Stomach (tissue), 9 donors: ENCODE data around the gene RPS27. TPM values are rescaled to one million over a fixed set of nuclear protein-coding genes. Genes with fewer than 3 reads are reported as not detected.
A peak's percentile ranks its signal among the peaks of the same experiment; 100 is the strongest.

ENCODE experiments used
- DNase-seq, 2 donors: peaks; one replicate each; pipeline versions ENCODE4 v3.0.0 to v3.0.0-alpha.2; 2013 to 2019
- H3K27ac ChIP-seq, 5 donors: fragments of 200-600 bp in 4 of 5; sonication (generic) in 4 of 5; one replicate each; pipeline ENCODE4 v1.5.1; 2013 to 2019; ENCODE audit warnings: mild to moderate bottlenecking in 1 of 5, moderate library complexity in 1 of 5
- H3K27me3 ChIP-seq, 3 donors: fragments of 200-600 bp; sonication (generic); one replicate each; pipeline ENCODE4 v1.5.1; 2017 to 2019; ENCODE audit warnings: mixed run types in 1 of 3
- H3K36me3 ChIP-seq, 4 donors: fragments of 200-600 bp; sonication (generic); 1 replicate in 3 of 4; 2 replicates in 1 of 4; pipeline ENCODE4 v1.5.1; 2016 to 2019
- H3K4me1 ChIP-seq, 4 donors: fragments of 200-600 bp; sonication (generic); one replicate each; pipeline ENCODE4 v1.5.1; 2016 to 2019
- H3K4me3 ChIP-seq, 4 donors: fragments of 200-600 bp; sonication (generic) in 3 of 4; one replicate each; pipeline ENCODE4 v1.5.1; 2016 to 2019; ENCODE audit warnings: mild to moderate bottlenecking in 1 of 4
- H3K9me3 ChIP-seq, 4 donors: fragments of 200-600 bp; sonication (generic); one replicate each; pipeline ENCODE4 v1.5.1; 2016 to 2019
- CTCF ChIP-seq, 7 experiments: fragments of 450-650 bp in 4 of 7; fragments of 200-600 bp in 3 of 7; sonication (generic) in 3 of 7; IDR thresholded peaks; one replicate each; pipeline ENCODE4 v1.5.1; 2016 to 2019; ENCODE audit warnings: antibody characterized with exemption in 7 of 7, control low read depth in 2 of 7, mild to moderate bottlenecking in 1 of 7
- EP300 ChIP-seq: sonication (generic); formaldehyde crosslinking; IDR thresholded peaks from one replicate; pipeline ENCODE4 v1.6.1; 2017; ENCODE audit warnings: antibody characterized with exemption
- POLR2A ChIP-seq, 4 donors: fragments of 450-650 bp; IDR thresholded peaks; one replicate each; pipeline ENCODE4 v1.6.1; 2016; ENCODE audit warnings: antibody characterized with exemption in 4 of 4, control low read depth in 2 of 4, mild to moderate bottlenecking in 1 of 4, moderate library complexity in 1 of 4
- POLR2AphosphoS5 ChIP-seq, 3 donors: sonication (generic); formaldehyde crosslinking; IDR thresholded peaks; one replicate each; pipeline ENCODE4 v1.6.1; 2016; ENCODE audit warnings: antibody characterized with exemption in 3 of 3
- WGBS, 5 donors: extraction: QIAGEN DNeasy Blood & Tissue Kit in 3 of 5; methylation state at CpG; one replicate each; pipeline versions ENCODE4 v1.1.5 to v1.1.7; 2013 to 2018; 5-methylcytosine and 5-hydroxymethylcytosine counted together
- intact Hi-C: fragments of 100-400 bp; cut with DNase I; formaldehyde crosslinking; loops from one replicate; pipeline ENCODE4 v1.15.1; 2023; ENCODE audit warnings: low total_unique reads
- polyA plus RNA-seq, 3 donors: library from polyadenylated mRNA; stranded (reverse); fragments of 200-250 nt; gene quantifications; one replicate each; pipeline ENCODE4 v1.2.3, GENCODE V29; 2013
- total RNA-seq, 5 donors: library from RNA; depleted of rRNA; stranded (reverse); fragments of >200 nt; gene quantifications; one replicate each; pipeline versions ENCODE4 v1.1.0 to v1.2.3, GENCODE V29; 2014 to 2016
- donor health status: healthy with polysubstance abuse.
- donor health status: Bipolar disorder and iron deficiency.
- donor health status: healthy.

The RPS27 gene
- total and polyA plus RNA-seq, 8 donors: 43.4 to 21,142 (median 2,759) TPM

GRCh38 chr1:153984123-153984894 lies 6.3 kb upstream of the RPS27 start:
- intact Hi-C loops: no loop called here
- Histone ChIP-seq H3K27ac (peak overlapping the region in 4 of 5 donors; percentile 80 to 93 (median 88)), H3K27me3 (no peaks in the 10 kb centered on the region), H3K4me1 (peaks cover 11 to 33% (median 27%) of the 10 kb centered on the region in 4 donors), H3K9me3 (no peaks in the 10 kb centered on the region), H3K36me3 (peaks cover 8 to 40% (median 31%) of the 10 kb centered on the region in 4 donors), H3K4me3 (peak overlapping the region in 3 of 4 donors; percentile 47 to 71 (median 55))
- DNase-seq: peak in 1 of 2 donors; percentile 53
- TF ChIP-seq CTCF (IDR thresholded peaks at IDR 0.05) (no peak), EP300 (no peak), POLR2A (IDR thresholded peaks at IDR 0.05) (no peak), POLR2AphosphoS5 (IDR thresholded peaks at IDR 0.05) (no peak)
- 65 to 72% (median 68%) methylated on average over 6 of the region's 6 CpGs for WGBS, 5 donors

GRCh38 chr1:153985341-153985912 lies 5.1 kb upstream of the RPS27 start:
- peak in 1 of 2 donors; percentile 65 for DNase-seq
- TF ChIP-seq POLR2A (IDR thresholded peaks at IDR 0.05) (no peak), POLR2AphosphoS5 (IDR thresholded peaks at IDR 0.05) (peak in 1 of 3 donors; percentile 57), CTCF (IDR thresholded peaks at IDR 0.05) (no peak), EP300 (no peak)
- peaks cover 8 to 35% (median 28%) of the 10 kb centered on the region in 4 donors for H3K36me3 ChIP-seq
- 7 to 16% (median 10%) methylated on average over 7 of the region's 7 CpGs for WGBS, 5 donors
- H3K27ac ChIP-seq: peak overlapping the region; percentile 80 to 94 (median 89)
- intact Hi-C loops: loop anchor here (5.0 kb wide), 1 partner anchor 188 kb away; no protein-coding TSS in a partner anchor
- H3K27me3 ChIP-seq: no peaks in the 10 kb centered on the region
- H3K4me1 ChIP-seq: peaks cover 15 to 41% (median 33%) of the 10 kb centered on the region in 4 donors
- H3K9me3 ChIP-seq: no peaks in the 10 kb centered on the region
- H3K4me3 ChIP-seq: peak overlapping the region; percentile 47 to 71 (median 56)

- intact Hi-C loops: loop anchor here (5.0 kb wide), 1 partner anchor 189 kb away; no protein-coding TSS in a partner anchor
- peaks cover 8 to 28% (median 22%) of the 10 kb centered on the region in 4 donors for H3K36me3 ChIP-seq
- peak within 1 kb of the TSS; percentile 80 to 94 (median 89) for H3K27ac ChIP-seq
- TF ChIP-seq CTCF (IDR thresholded peaks at IDR 0.05) (no peak), POLR2AphosphoS5 (IDR thresholded peaks at IDR 0.05) (peak in 2 of 3 donors; percentile 64 to 74)
- DNase-seq: peak; percentile 89 to 95
- H3K4me3 ChIP-seq: peak within 1 kb of the TSS; percentile 47 to 71 (median 56)
- H3K27me3 ChIP-seq: no peaks in the 10 kb centered on the region
- H3K9me3 ChIP-seq: no peaks in the 10 kb centered on the region
- 2 to 9% (median 4%) methylated on average over 26 to 32 of the region's 32 CpGs for WGBS, 5 donors
- peaks cover 15 to 41% (median 33%) of the 10 kb centered on the region in 4 donors for H3K4me1 ChIP-seq
Observed at GRCh38 chr1:153985941-153986761, 4.4 kb upstream of the RPS27 start, which contains the start of gene RAB13. RAB13 (minus strand) TSS chr1:153986339; CDS start chr1:153986236, 103 bp downstream.

GRCh38 chr1:153987621-153988020 lies 2.9 kb upstream of the RPS27 start:
- Histone ChIP-seq H3K4me1 (peaks cover 29 to 55% (median 47%) of the 10 kb centered on the region in 4 donors), H3K36me3 (peaks cover 4 to 24% (median 17%) of the 10 kb centered on the region in 4 donors), H3K27me3 (no peaks in the 10 kb centered on the region), H3K4me3 (no peak overlapping the region), H3K27ac (peak overlapping the region in 4 of 5 donors; percentile 80 to 93 (median 88)), H3K9me3 (no peaks in the 10 kb centered on the region)
- no peak for DNase-seq
- TF ChIP-seq POLR2AphosphoS5 (IDR thresholded peaks at IDR 0.05): no peak
- no peak for TF ChIP-seq EP300
- no peak for TF ChIP-seq CTCF (IDR thresholded peaks at IDR 0.05)
- no peak for TF ChIP-seq POLR2A (IDR thresholded peaks at IDR 0.05)
- intact Hi-C loops: loop anchor here (5.0 kb wide), 1 partner anchor 190 kb away; no protein-coding TSS in a partner anchor
- 84 to 91% (median 85%) methylated on average over 8 of the region's 8 CpGs for WGBS, 5 donors
